HepG2 (cell line): Measurements from ENCODE around the gene SERTAD1. TPM values are rescaled to one million over a fixed set of nuclear protein-coding genes. Genes with fewer than 3 reads are reported as not detected.

Experiments
- ATF3 ChIP-seq: sonication (generic); formaldehyde crosslinking; IDR thresholded peaks from 2 replicates; pipeline ENCODE4 v1.4.0; 2020; ENCODE audit warnings: missing genetic modification reagents
- BATF2 ChIP-seq: sonication (generic); formaldehyde crosslinking; IDR thresholded peaks from 2 replicates; pipeline ENCODE4 v1.8.0; 2022; ENCODE audit warnings: mild to moderate bottlenecking, missing genetic modification reagents, moderate library complexity
- CEBPG ChIP-seq: IDR thresholded peaks from 2 replicates; pipeline ENCODE4 v1.6.1; 2016
- ETV5 ChIP-seq: IDR thresholded peaks from 2 replicates; pipeline ENCODE4 v1.6.1; 2018; ENCODE audit warnings: missing biosample characterization, missing genetic modification reagents, inconsistent platforms, borderline replicate concordance
- GABPA ChIP-seq, 2 experiments: IDR thresholded peaks; 2 replicates each; pipeline ENCODE4 v1.6.1; 2011 to 2016; ENCODE audit warnings: low read depth in 2 of 2, low read length in 1 of 2, missing biosample characterization in 1 of 2, missing genetic modification characterization in 1 of 2
- KDM2A ChIP-seq: sonication (generic); formaldehyde crosslinking; IDR thresholded peaks from 2 replicates; pipeline ENCODE4 v1.4.0; 2020; ENCODE audit warnings: low read depth, missing genetic modification reagents, borderline replicate concordance
- KDM5A ChIP-seq: fragments of 200-600 bp; sonication (generic); IDR thresholded peaks from 2 replicates; pipeline ENCODE4 v1.7.0; 2018; ENCODE audit warnings: antibody characterized with exemption, mild to moderate bottlenecking, low read length, borderline replicate concordance
- MAFF ChIP-seq: IDR thresholded peaks from 2 replicates; pipeline ENCODE4 v1.6.1; 2011; ENCODE audit warnings: low read depth, low read length, improper control_type of control experiment
- MAFG ChIP-seq: sonication (generic); formaldehyde crosslinking; IDR thresholded peaks from 2 replicates; pipeline ENCODE4 v1.5.1; 2020; ENCODE audit warnings: mild to moderate bottlenecking, missing genetic modification reagents
- NKX3-1 ChIP-seq: sonication (generic); formaldehyde crosslinking; IDR thresholded peaks from 2 replicates; pipeline ENCODE4 v1.5.0; 2020; ENCODE audit warnings: missing genetic modification reagents
- SOX5 ChIP-seq: IDR thresholded peaks from 2 replicates; pipeline ENCODE4 v1.6.1; 2016; ENCODE audit warnings: borderline replicate concordance
- SP140L ChIP-seq: sonication (generic); formaldehyde crosslinking; IDR thresholded peaks from 2 replicates; pipeline ENCODE4 v1.4.0; 2020; ENCODE audit warnings: missing genetic modification reagents, borderline replicate concordance
- TEF ChIP-seq: sonication (generic); formaldehyde crosslinking; IDR thresholded peaks from 2 replicates; pipeline ENCODE4 v1.5.0; 2020; ENCODE audit warnings: missing genetic modification reagents
- ZNF263 ChIP-seq: sonication (generic); formaldehyde crosslinking; IDR thresholded peaks from 2 replicates; pipeline ENCODE4 v1.4.0; 2020; ENCODE audit warnings: missing genetic modification reagents
- ZNF280B ChIP-seq: sonication (generic); formaldehyde crosslinking; IDR thresholded peaks from 2 replicates; pipeline ENCODE4 v1.5.0; 2020; ENCODE audit warnings: missing genetic modification reagents, mild to moderate bottlenecking, borderline replicate concordance
- ZNF326 ChIP-seq: sonication (generic); formaldehyde crosslinking; IDR thresholded peaks from 2 replicates; pipeline ENCODE4 v1.4.0; 2020; ENCODE audit warnings: missing genetic modification reagents, borderline replicate concordance
- ZNF431 ChIP-seq: sonication (generic); formaldehyde crosslinking; IDR thresholded peaks from 2 replicates; pipeline ENCODE4 v1.9.0; 2022; ENCODE audit warnings: missing genetic modification reagents, low read depth, mild to moderate bottlenecking, borderline replicate concordance
- ZNF543 ChIP-seq: sonication (generic); formaldehyde crosslinking; IDR thresholded peaks from 2 replicates; pipeline ENCODE4 v1.4.0; 2020; ENCODE audit warnings: mild to moderate bottlenecking, missing genetic modification reagents
- ZNF556 ChIP-seq: sonication (generic); formaldehyde crosslinking; IDR thresholded peaks from 2 replicates; pipeline ENCODE4 v1.4.0; 2020; ENCODE audit warnings: mild to moderate bottlenecking, missing genetic modification reagents, borderline replicate concordance
- ZNF629 ChIP-seq: sonication (generic); formaldehyde crosslinking; conservative IDR thresholded peaks from 2 replicates; pipeline ENCODE4 v1.5.0; 2020; ENCODE audit warnings: missing genetic modification reagents
- polyA plus RNA-seq, 8 experiments: library from polyadenylated mRNA; depleted of rRNA in 3 of 8; stranded (reverse) in 7 of 8; unstranded in 1 of 8; fragments of >200 nt; fragmentation: Illumina TruSeq in 4 of 8; extraction: Trizol in 4 of 8; gene quantifications; 2 replicates each; pipeline versions ENCODE4 v1.2.1 to v1.2.3, GENCODE V29; 2011 to 2016; ENCODE audit warnings: low read depth in 4 of 8, missing spikeins in 1 of 8, mixed read lengths in 1 of 8; ENCODE audit not compliant: insufficient read depth in 1 of 8
- total RNA-seq, 5 experiments: library from RNA; depleted of rRNA; stranded (reverse); fragments of >200 nt; fragmentation: Illumina TruSeq; extraction: Trizol; gene quantifications; 2 replicates each; pipeline ENCODE4 v1.2.3, GENCODE V29; 2016; ENCODE audit warnings: low read depth in 1 of 5
- TF ChIP-seq, protein P1 (sequence below): sonication (generic); formaldehyde crosslinking; IDR thresholded peaks from 2 replicates; pipeline ENCODE4 v1.8.0; 2022; ENCODE audit warnings: low read depth, missing genetic modification reagents
- TF ChIP-seq, protein P2 (sequence below), 2 experiments: sonication (generic) in 1 of 2; formaldehyde crosslinking in 1 of 2; IDR thresholded peaks; 2 replicates each; pipeline versions ENCODE4 v1.4.0 to v1.6.1; 2018 to 2020; ENCODE audit warnings: missing genetic modification reagents in 2 of 2, borderline replicate concordance in 1 of 2, low read depth in 1 of 2, mild to moderate bottlenecking in 1 of 2, missing biosample characterization in 1 of 2

Gene SERTAD1
- total and polyA plus RNA-seq, 2 of the 13 experiments (the other 11 are each of a cell fraction or from before 2014, with no cell fraction given), result 4.3 to 4.5 TPM

DNA sequence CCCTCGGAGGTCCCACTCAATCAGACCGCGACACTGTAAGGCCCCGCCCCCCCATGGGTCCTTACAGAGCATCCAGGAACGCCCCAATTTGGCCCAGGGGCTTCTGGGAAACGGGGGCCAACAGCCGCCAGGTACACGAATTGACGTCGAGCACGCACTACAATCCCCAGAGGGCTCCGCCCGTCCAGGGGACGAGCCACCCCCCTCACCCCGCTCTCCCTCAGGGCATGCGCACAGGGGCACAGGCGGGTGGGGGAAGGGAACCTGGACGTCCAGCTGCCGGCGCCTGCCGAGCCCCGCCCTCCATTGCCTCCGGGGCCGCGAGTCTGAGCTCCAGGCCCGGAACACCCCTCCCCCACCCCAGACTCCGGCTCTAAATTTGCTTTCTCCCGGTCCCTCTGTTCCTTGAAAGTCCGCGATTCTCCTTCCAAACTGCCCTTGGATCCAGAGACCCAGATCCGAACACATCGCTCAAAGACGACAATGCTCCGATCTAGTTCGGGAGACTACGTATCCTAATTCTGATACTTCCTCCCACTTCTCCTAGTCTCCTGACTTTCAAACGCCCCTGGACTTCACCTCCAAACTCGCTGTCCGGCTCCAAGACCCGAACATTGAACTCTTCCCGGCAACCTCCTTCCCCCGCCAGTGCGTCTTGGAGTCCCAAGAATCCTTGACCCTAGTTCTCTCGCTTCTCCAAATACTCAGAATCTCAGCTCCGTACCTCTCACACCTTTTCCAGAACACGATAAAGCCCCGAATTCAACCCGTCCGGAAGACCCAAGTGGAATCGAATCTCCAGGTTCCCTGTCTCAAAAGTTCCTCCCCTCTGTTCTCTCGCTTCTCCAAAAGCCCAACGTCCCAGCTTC, 17.6 kb upstream of the SERTAD1 start (continued):
- 0 out of 2 replicates have a peak, but pooled peaks have one; percentile 39 for TF ChIP-seq ETV5 (CRISPR knock-in tag)
- no peak for TF ChIP-seq SP140L
- TF ChIP-seq MAFF, result no peak
- no peak for TF ChIP-seq ZNF629 (CRISPR knock-in tag)
- no peak for TF ChIP-seq ZNF326
- TF ChIP-seq, protein P1, sequence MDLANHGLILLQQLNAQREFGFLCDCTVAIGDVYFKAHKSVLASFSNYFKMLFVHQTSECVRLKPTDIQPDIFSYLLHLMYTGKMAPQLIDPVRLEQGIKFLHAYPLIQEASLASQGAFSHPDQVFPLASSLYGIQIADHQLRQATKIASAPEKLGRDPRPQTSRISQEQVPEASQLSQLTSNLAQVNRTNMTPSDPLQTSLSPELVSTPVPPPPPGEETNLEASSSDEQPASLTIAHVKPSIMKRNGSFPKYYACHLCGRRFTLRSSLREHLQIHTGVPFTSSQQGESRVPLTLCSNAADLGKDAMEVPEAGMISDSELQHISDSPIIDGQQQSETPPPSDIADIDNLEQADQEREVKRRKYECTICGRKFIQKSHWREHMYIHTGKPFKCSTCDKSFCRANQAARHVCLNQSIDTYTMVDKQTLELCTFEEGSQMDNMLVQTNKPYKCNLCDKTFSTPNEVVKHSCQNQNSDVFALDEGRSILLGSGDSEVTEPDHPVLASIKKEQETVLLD (CRISPR knock-in tag), result no peak
- no peak for TF ChIP-seq BATF2
- no peak for TF ChIP-seq MAFG (CRISPR knock-in tag)
- peak; percentile 37; the same call in 1 of the 2 replicates for TF ChIP-seq KDM2A (CRISPR knock-in tag)
- TF ChIP-seq ZNF263 (CRISPR knock-in tag), result no peak; the same call in 1 of the 2 replicates
- no peak; the same call in 1 of the 2 replicates for TF ChIP-seq NKX3-1
- no peak for TF ChIP-seq CEBPG (CRISPR knock-in tag)
- no peak; the same call in 1 of the 2 replicates for TF ChIP-seq ZNF431 (CRISPR knock-in tag)
- peak; percentile 46; the same call in 1 of the 2 replicates for TF ChIP-seq SOX5
- TF ChIP-seq ZNF280B (CRISPR knock-in tag), result no peak
- TF ChIP-seq GABPA (IDR thresholded peaks at IDR 0.05; ENCODE audit: low read depth, low read length), result no peak
- TF ChIP-seq GABPA (CRISPR knock-in tag; IDR thresholded peaks at IDR 0.05; ENCODE audit: low read depth), result peak; percentile 78
- TF ChIP-seq ZNF556 (CRISPR knock-in tag), result no peak
- no peak for TF ChIP-seq KDM5A
- TF ChIP-seq TEF (CRISPR knock-in tag), result no peak
- no peak for TF ChIP-seq ATF3 (CRISPR knock-in tag)
- TF ChIP-seq ZNF543 (CRISPR knock-in tag), result no peak
- TF ChIP-seq, protein P2, sequence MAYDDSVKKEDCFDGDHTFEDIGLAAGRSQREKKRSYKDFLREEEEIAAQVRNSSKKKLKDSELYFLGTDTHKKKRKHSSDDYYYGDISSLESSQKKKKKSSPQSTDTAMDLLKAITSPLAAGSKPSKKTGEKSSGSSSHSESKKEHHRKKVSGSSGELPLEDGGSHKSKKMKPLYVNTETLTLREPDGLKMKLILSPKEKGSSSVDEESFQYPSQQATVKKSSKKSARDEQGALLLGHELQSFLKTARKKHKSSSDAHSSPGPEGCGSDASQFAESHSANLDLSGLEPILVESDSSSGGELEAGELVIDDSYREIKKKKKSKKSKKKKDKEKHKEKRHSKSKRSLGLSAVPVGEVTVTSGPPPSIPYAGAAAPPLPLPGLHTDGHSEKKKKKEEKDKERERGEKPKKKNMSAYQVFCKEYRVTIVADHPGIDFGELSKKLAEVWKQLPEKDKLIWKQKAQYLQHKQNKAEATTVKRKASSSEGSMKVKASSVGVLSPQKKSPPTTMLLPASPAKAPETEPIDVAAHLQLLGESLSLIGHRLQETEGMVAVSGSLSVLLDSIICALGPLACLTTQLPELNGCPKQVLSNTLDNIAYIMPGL (CRISPR knock-in tag; IDR thresholded peaks at IDR 0.05; ENCODE audit: borderline replicate concordance in 1 of 2, low read depth in 1 of 2), result peak in 1 of 2 experiments; percentile 63; a peak in 1 of 4 replicates
